A549 (cell line): ENCODE measurements around the gene CYP4Z1. TPM values are rescaled to one million over a fixed set of nuclear protein-coding genes. Genes with fewer than 3 reads are reported as not detected.
"Not testable (repeated sequence)": the region's sequence is repeated elsewhere in the genome, so short reads cannot be mapped to it uniquely, and the experiment has no call there.

ENCODE experiments used
- ATAC-seq, 2 experiments: fragments of 200-7000 bp in 1 of 2; fragments of >200 bp in 1 of 2; cut with Nextera tagmentation in 1 of 2; cut with Tn5 transposase in 1 of 2; 3 replicates each; pipeline versions ENCODE4 v1.8.0 to v1.9.1; 2018 to 2020; ENCODE audit warnings: mild to moderate bottlenecking in 1 of 2, moderate library complexity in 1 of 2
- CTCF ChIA-PET: fragments of 300-600 bp; sonication (Branson Sonifier 250); formaldehyde crosslinking; extraction: SDS; loops from one replicate; lab custom pipeline; 2021; ENCODE audit warnings: antibody characterized with exemption, inconsistent platforms; lab: Yijun Ruan, JAX
- POLR2A ChIA-PET: fragments of 350-600 bp; formaldehyde crosslinking; extraction: SDS; loops from one replicate; lab custom pipeline; 2021; ENCODE audit warnings: antibody characterized with exemption, inconsistent platforms; lab: Yijun Ruan, JAX
- DNase-seq, 2 experiments: peaks; one replicate each; pipeline versions ENCODE4 v3.0.0 to v3.0.0-alpha.2; 2011 to 2016; ENCODE audit warnings: low read depth in 1 of 2, low spot score in 1 of 2
- FAIRE-seq: peaks from 2 replicates; lab custom pipeline; 2011; peaks lifted over from hg19 to GRCh38; lab: Jason Lieb, UNC
- H3K27ac ChIP-seq, 2 experiments: fragments of >200 bp; sonication (Bioruptor Twin); formaldehyde crosslinking; 3 replicates each; pipeline ENCODE4 v1.5.1; 2016 to 2017
- H3K4me1 ChIP-seq: fragments of >200 bp; sonication (Bioruptor Twin); formaldehyde crosslinking; 3 replicates; pipeline ENCODE4 v1.6.1; 2016
- H3K4me2 ChIP-seq: fragments of >200 bp; sonication (Bioruptor Twin); formaldehyde crosslinking; 3 replicates; pipeline ENCODE4 v1.6.1; 2016
- H3K4me3 ChIP-seq: fragments of >200 bp; sonication (Bioruptor Twin); formaldehyde crosslinking; 3 replicates; pipeline ENCODE4 v1.5.1; 2016
- H3K9me3 ChIP-seq: fragments of >200 bp; sonication (Bioruptor Twin); formaldehyde crosslinking; 3 replicates; pipeline ENCODE4 v1.6.1; 2016
- CBX2 ChIP-seq: fragments of 200-600 bp; sonication (generic); IDR thresholded peaks from 2 replicates; pipeline ENCODE4 v1.6.1; 2016; ENCODE audit warnings: low read depth, mild to moderate bottlenecking, borderline replicate concordance
- CEBPB ChIP-seq, 2 experiments: fragments of >200 bp in 1 of 2; sonication (Bioruptor Twin) in 1 of 2; formaldehyde crosslinking in 1 of 2; IDR thresholded peaks; 2 replicates each; pipeline ENCODE4 v1.6.1; 2012 to 2016
- CHD4 ChIP-seq: fragments of 200-600 bp; sonication (generic); IDR thresholded peaks from 2 replicates; pipeline ENCODE4 v1.6.1; 2016; ENCODE audit warnings: antibody characterized with exemption, mild to moderate bottlenecking, borderline replicate concordance
- E2F6 ChIP-seq: IDR thresholded peaks from 2 replicates; pipeline ENCODE4 v1.6.1; 2012; ENCODE audit warnings: low read depth, borderline replicate concordance
- EHF ChIP-seq: fragments of 250-450 bp; sonication (Bioruptor Pico); IDR thresholded peaks from 2 replicates; pipeline ENCODE4 v1.5.0; 2020; ENCODE audit warnings: mild to moderate bottlenecking
- FOSL2 ChIP-seq, 2 experiments: fragments of 450-650 bp in 1 of 2; fragments of >200 bp in 1 of 2; sonication (Bioruptor Twin) in 1 of 2; formaldehyde crosslinking; IDR thresholded peaks; 2 replicates each; pipeline versions ENCODE4 v1.5.0 to v1.6.1; 2016 to 2020; ENCODE audit warnings: mild to moderate bottlenecking in 1 of 2, moderate library complexity in 1 of 2
- GATA3 ChIP-seq: IDR thresholded peaks from 2 replicates; pipeline ENCODE4 v1.6.1; 2012; ENCODE audit warnings: borderline replicate concordance
- HES2 ChIP-seq: fragments of >200 bp; sonication (Bioruptor Twin); formaldehyde crosslinking; IDR thresholded peaks from 2 replicates; pipeline ENCODE4 v1.6.1; 2016
- JUN ChIP-seq, 2 experiments: fragments of >200 bp; sonication (Bioruptor Twin); formaldehyde crosslinking; IDR thresholded peaks; 2 replicates in 1 of 2; 3 replicates in 1 of 2; pipeline ENCODE4 v1.6.1; 2016 to 2017
- JUNB ChIP-seq: fragments of >200 bp; sonication (Bioruptor Twin); formaldehyde crosslinking; IDR thresholded peaks from 2 replicates; pipeline ENCODE4 v1.6.1; 2016
- NFE2L2 ChIP-seq: fragments of 150-350 bp; conservative IDR thresholded peaks from 2 replicates; pipeline ENCODE4 v1.6.1; 2014; ENCODE audit warnings: low read length
- PBX3 ChIP-seq: IDR thresholded peaks from 2 replicates; pipeline ENCODE4 v1.6.1; 2012
- PHF8 ChIP-seq: fragments of 200-600 bp; sonication (generic); IDR thresholded peaks from 2 replicates; pipeline ENCODE4 v1.6.1; 2016; ENCODE audit warnings: low read depth, mild to moderate bottlenecking, antibody characterized with exemption, moderate library complexity, borderline replicate concordance
- RAD21 ChIP-seq, 2 experiments: fragments of >200 bp in 1 of 2; sonication (Bioruptor Twin) in 1 of 2; formaldehyde crosslinking in 1 of 2; IDR thresholded peaks in 1 of 2; conservative IDR thresholded peaks in 1 of 2; 2 replicates in 1 of 2; 3 replicates in 1 of 2; pipeline ENCODE4 v1.6.1; 2012 to 2018; ENCODE audit warnings: inconsistent platforms in 1 of 2
- REST ChIP-seq: fragments of 200-600 bp; sonication (generic); IDR thresholded peaks from 2 replicates; pipeline ENCODE4 v1.6.1; 2016; ENCODE audit warnings: antibody characterized with exemption, mild to moderate bottlenecking, moderate library complexity
- RFX5 ChIP-seq: fragments of 450-650 bp; IDR thresholded peaks from 2 replicates; pipeline ENCODE4 v1.7.1; 2014; ENCODE audit warnings: antibody characterized with exemption, mild to moderate bottlenecking, moderate library complexity
- TFCP2L1 ChIP-seq: fragments of 250-450 bp; sonication (Bioruptor Pico); IDR thresholded peaks from 2 replicates; pipeline ENCODE4 v1.5.0; 2021; ENCODE audit warnings: mild to moderate bottlenecking
- USF2 ChIP-seq: fragments of 450-650 bp; IDR thresholded peaks from 2 replicates; pipeline ENCODE4 v1.6.1; 2014; ENCODE audit warnings: antibody characterized with exemption
- ZC3H11A ChIP-seq: fragments of 450-650 bp; IDR thresholded peaks from 2 replicates; pipeline ENCODE4 v1.6.1; 2014; ENCODE audit warnings: antibody characterized with exemption, mild to moderate bottlenecking
- WGBS: methylation state at CpG from one replicate; pipeline ENCODE4 v1.1.6; 2017; ENCODE audit errors: missing lambda C conversion rate; 5-methylcytosine and 5-hydroxymethylcytosine counted together
- polyA plus RNA-seq, 4 experiments: library from polyadenylated mRNA; depleted of rRNA in 3 of 4; stranded (reverse); fragments of >200 nt; fragmentation: RNase III in 1 of 4; extraction: RNeasy Plus Mini Kit Qiagen cat#74134 plus additional on column Dnase treatment in 1 of 4; gene quantifications; 2 replicates in 3 of 4; 3 replicates in 1 of 4; pipeline ENCODE4 v1.2.3, GENCODE V29; 2011 to 2017

CYP4Z1 gene
- polyA plus RNA-seq, 2 of the 4 experiments (the other 2 are of a cell fraction), result not detected

- Histone ChIP-seq H3K27ac (no peak overlapping the region), H3K4me3 (no peak overlapping the region), H3K4me2 (no peak overlapping the region), H3K9me3 (no peaks in the 10 kb centered on the region), H3K4me1 (no peaks in the 10 kb centered on the region)
- FAIRE-seq (no peak), DNase-seq (no peak), ATAC-seq (no peak)
- CTCF ChIA-PET, result no interaction called here
- WGBS, result 42% methylated on average over 1 of the region's 1 CpG
- TF ChIP-seq REST, result no peak
- no peak for TF ChIP-seq ZC3H11A
- TF ChIP-seq JUNB, result no peak
- TF ChIP-seq EHF (CRISPR knock-in tag), result no peak
- TF ChIP-seq FOSL2 (IDR thresholded peaks at IDR 0.05), result no peak
- no peak for TF ChIP-seq FOSL2 (CRISPR knock-in tag; IDR thresholded peaks at IDR 0.05)
- TF ChIP-seq NFE2L2, result no peak
- POLR2A ChIA-PET, result no interaction called here
These were observed 61.2 kb downstream of the CYP4Z1 start for GRCh38 chr1:47128221-47128620.

GRCh38 chr1:47128854-47129253 lies 61.8 kb downstream of the CYP4Z1 start:
- CTCF ChIA-PET, H3K9me3 ChIP-seq, H3K4me3 ChIP-seq, FAIRE-seq, H3K27ac ChIP-seq, H3K4me2 ChIP-seq, H3K4me1 ChIP-seq, POLR2A ChIA-PET, DNase-seq, ATAC-seq: not testable (repeated sequence)
- 2% methylated on average over 2 of the region's 2 CpGs for WGBS

GRCh38 chr1:47129489-47130230 lies 62.6 kb downstream of the CYP4Z1 start:
- POLR2A ChIA-PET, FAIRE-seq: not testable (repeated sequence)

GRCh38 chr1:47132665-47133064 lies 65.6 kb downstream of the CYP4Z1 start:
- CTCF ChIA-PET, POLR2A ChIA-PET, FAIRE-seq, H3K4me3 ChIP-seq, DNase-seq, H3K4me1 ChIP-seq, H3K27ac ChIP-seq, ATAC-seq, H3K9me3 ChIP-seq, H3K4me2 ChIP-seq: not testable (repeated sequence)
- 42% methylated on average over 3 of the region's 3 CpGs for WGBS

More at GRCh38 chr1:47129489-47130230, 62.6 kb downstream of the CYP4Z1 start:
- WGBS, result 45% methylated on average over 8 of the region's 8 CpGs
- DNase-seq, ATAC-seq, H3K9me3 ChIP-seq, H3K4me3 ChIP-seq, H3K27ac ChIP-seq, H3K4me2 ChIP-seq, H3K4me1 ChIP-seq: not testable (repeated sequence)
- CTCF ChIA-PET, result interaction anchor here (0.6 kb wide), 1 partner anchor 1833 kb away, joined by 3 read pairs; no protein-coding TSS in a partner anchor

GRCh38 chr1:47137198-47137597 lies 70.2 kb downstream of the CYP4Z1 start, which contains the start of gene CYP4A22:
Gene CYP4A22 (plus strand): TSS chr1:47137441. CDS start chr1:47137486, 45 bp downstream.
- ATAC-seq (no peak), FAIRE-seq (no peak), DNase-seq (no peak)
- Histone ChIP-seq H3K27ac (no peak within 1 kb of the TSS), H3K4me3 (no peak within 1 kb of the TSS), H3K4me1 (no peaks in the 10 kb centered on the region), H3K9me3 (no peaks in the 10 kb centered on the region), H3K4me2 (no peak within 1 kb of the TSS)
- ChIA-PET POLR2A (no interaction called here), CTCF (no interaction called here)
- 4% methylated on average over 2 of the region's 4 CpGs for WGBS
- TF ChIP-seq USF2 (no peak), RAD21 (conservative IDR thresholded peaks at IDR 0.05 in 1 of 2, IDR thresholded peaks at IDR 0.05 in 1 of 2) (no peak), E2F6 (no peak), JUN (IDR thresholded peaks at IDR 0.05) (no peak), CEBPB (IDR thresholded peaks at IDR 0.05) (no peak), HES2 (no peak), TFCP2L1 (CRISPR knock-in tag) (no peak), CHD4 (no peak), PHF8 (no peak), PBX3 (no peak), JUNB (no peak), ZC3H11A (no peak), GATA3 (no peak), RFX5 (no peak), CBX2 (no peak)
